Measurements from ENCODE around the gene RALGPS1. TPM values are rescaled to one million over a fixed set of nuclear protein-coding genes. Genes with fewer than 3 reads are reported as not detected.
"Not testable (repeated sequence)": the region's sequence is repeated elsewhere in the genome, so short reads cannot be mapped to it uniquely, and the experiment has no call there.

RALGPS1 gene
- polyA plus RNA-seq, 4 donors: 21.1 to 28.1 (median 24.0) TPM

- no peak for DNase-seq (ENCODE audit: low read depth in 4 of 4, low spot score in 3 of 4)
Observed at GRCh38 chr9:127144670-127145445, 230.3 kb downstream of the RALGPS1 start.

GRCh38 chr9:127146841-127147240 is 232.3 kb downstream of the RALGPS1 start:
- not testable (repeated sequence) for DNase-seq (ENCODE audit: low read depth in 4 of 4, low spot score in 3 of 4)

GRCh38 chr9:127147251-127147650 is 232.7 kb downstream of the RALGPS1 start:
- DNase-seq (ENCODE audit: low read depth in 4 of 4, low spot score in 3 of 4): no peak

GRCh38 chr9:127148014-127148413 is 233.4 kb downstream of the RALGPS1 start:
- no peak for DNase-seq (ENCODE audit: low read depth in 4 of 4, low spot score in 3 of 4)

GRCh38 chr9:127149010-127149409 is 234.4 kb downstream of the RALGPS1 start:
- no peak for DNase-seq (ENCODE audit: low read depth in 4 of 4, low spot score in 3 of 4)

- DNase-seq (ENCODE audit: low read depth in 4 of 4, low spot score in 3 of 4): no peak
Observed at GRCh38 chr9:127149463-127150390, 235.1 kb downstream of the RALGPS1 start.

GRCh38 chr9:127153501-127153900 is 238.9 kb downstream of the RALGPS1 start:
- DNase-seq (ENCODE audit: low read depth in 4 of 4, low spot score in 3 of 4): no peak

- DNase-seq (ENCODE audit: low read depth in 4 of 4, low spot score in 3 of 4): no peak
Observed at GRCh38 chr9:127154003-127154389, 239.4 kb downstream of the RALGPS1 start.

- DNase-seq (ENCODE audit: low read depth in 4 of 4, low spot score in 3 of 4): no peak
Observed at GRCh38 chr9:127154390-127155191, 240.0 kb downstream of the RALGPS1 start.

GRCh38 chr9:127155314-127155960 is 240.9 kb downstream of the RALGPS1 start:
- no peak for DNase-seq (ENCODE audit: low read depth in 4 of 4, low spot score in 3 of 4)

- DNase-seq (ENCODE audit: low read depth in 4 of 4, low spot score in 3 of 4): no peak
Observed at GRCh38 chr9:127158786-127159324, 244.3 kb downstream of the RALGPS1 start.

- peak in 1 of 4 donors; percentile 16 for DNase-seq (ENCODE audit: low read depth in 4 of 4, low spot score in 3 of 4)
Observed at GRCh38 chr9:127159325-127159801, 244.8 kb downstream of the RALGPS1 start.

GRCh38 chr9:127159949-127160610 is 245.5 kb downstream of the RALGPS1 start:
- no peak for DNase-seq (ENCODE audit: low read depth in 4 of 4, low spot score in 3 of 4)

- DNase-seq (ENCODE audit: low read depth in 4 of 4, low spot score in 3 of 4): no peak
Observed at GRCh38 chr9:127161081-127161624, 246.6 kb downstream of the RALGPS1 start.

GRCh38 chr9:127162046-127162863 is 247.7 kb downstream of the RALGPS1 start:
- no peak for DNase-seq (ENCODE audit: low read depth in 4 of 4, low spot score in 3 of 4)

- DNase-seq (ENCODE audit: low read depth in 4 of 4, low spot score in 3 of 4): no peak
Observed at GRCh38 chr9:127162864-127163365, 248.3 kb downstream of the RALGPS1 start.

GRCh38 chr9:127163409-127163808 is 248.8 kb downstream of the RALGPS1 start:
- DNase-seq (ENCODE audit: low read depth in 4 of 4, low spot score in 3 of 4): no peak

GRCh38 chr9:127165116-127165515 is 250.5 kb downstream of the RALGPS1 start:
- DNase-seq (ENCODE audit: low read depth in 4 of 4, low spot score in 3 of 4): no peak

All from right renal pelvis (tissue), 4 donors.